IMR-90 (cell line): ENCODE measurements around the gene EXD2. TPM values are rescaled to one million over a fixed set of nuclear protein-coding genes. Genes with fewer than 3 reads are reported as not detected.

Experiments used
- ATAC-seq: fragments of 200-7000 bp; cut with Tn5 transposase; 2 replicates; pipeline ENCODE4 v1.9.1; 2020; ENCODE audit warnings: low read depth, mild to moderate bottlenecking, moderate library complexity
- BruUV-seq: library from RNA; stranded (reverse); fragments of 400-500 nt; replicated peaks from 2 replicates; lab custom pipeline; 2021; lab: Mats Ljungman, UMichigan
- CTCF ChIA-PET: fragments of 300-600 bp; formaldehyde crosslinking; extraction: SDS; loops from one replicate; lab custom pipeline; 2021; ENCODE audit warnings: antibody characterized with exemption; lab: Yijun Ruan, JAX
- POLR2A ChIA-PET: fragments of 300-600 bp; sonication (Branson Sonifier 250); formaldehyde crosslinking; loops from one replicate; lab custom pipeline; 2022; ENCODE audit warnings: antibody characterized with exemption; ENCODE audit not compliant: unreplicated experiment; lab: Charles Lee
- DNase-seq: peaks from one replicate; pipeline ENCODE4 v3.0.0; 2013
- H2AFZ ChIP-seq: replicated peaks from 2 replicates; pipeline ENCODE3; 2013; ENCODE audit warnings: low read length, mild to moderate bottlenecking; ENCODE audit not compliant: poor library complexity
- H2AK5ac ChIP-seq: 2 replicates; pipeline ENCODE4 v1.6.1; 2013; ENCODE audit warnings: low read depth, low read length, inconsistent platforms
- H2AK9ac ChIP-seq: replicated peaks from 2 replicates; pipeline ENCODE3; 2013; ENCODE audit warnings: mild to moderate bottlenecking, low read depth, low read length, moderate library complexity; ENCODE audit not compliant: poor library complexity
- H2BK120ac ChIP-seq: 2 replicates; pipeline ENCODE4 v1.6.1; 2013; ENCODE audit warnings: low read depth, low read length, inconsistent platforms
- H2BK15ac ChIP-seq: 3 replicates; pipeline ENCODE4 v1.6.1; 2013; ENCODE audit warnings: low read depth, low read length, inconsistent platforms
- H2BK20ac ChIP-seq: 2 replicates; pipeline ENCODE4 v1.6.1; 2013; ENCODE audit warnings: low read depth, mild to moderate bottlenecking, inconsistent platforms, low read length, moderate library complexity
- H2BK5ac ChIP-seq: 2 replicates; pipeline ENCODE4 v1.6.1; 2013; ENCODE audit warnings: mild to moderate bottlenecking, low read depth, low read length, inconsistent platforms; ENCODE audit not compliant: poor library complexity, severe bottlenecking
- H3K14ac ChIP-seq: replicated peaks from 2 replicates; pipeline ENCODE4 v1.6.1; 2013; ENCODE audit warnings: low read depth, low read length, inconsistent platforms
- H3K18ac ChIP-seq: 2 replicates; pipeline ENCODE4 v1.6.1; 2013; ENCODE audit warnings: low read depth, low read length, control low read depth
- H3K23ac ChIP-seq: 2 replicates; pipeline ENCODE4 v1.6.1; 2013; ENCODE audit warnings: low read depth, low read length, inconsistent platforms
- H3K27ac ChIP-seq: 2 replicates; pipeline ENCODE4 v1.5.1; 2013; ENCODE audit warnings: mild to moderate bottlenecking, control low read depth, low read length; ENCODE audit not compliant: insufficient read depth
- H3K27me3 ChIP-seq: 2 replicates; pipeline ENCODE4 v1.6.1; 2013; ENCODE audit warnings: low read length; ENCODE audit not compliant: control insufficient read depth, insufficient read depth
- H3K36me3 ChIP-seq: 2 replicates; pipeline ENCODE4 v1.6.1; 2013; ENCODE audit warnings: low read length, mixed read lengths; ENCODE audit not compliant: control insufficient read depth, insufficient read depth
- H3K4ac ChIP-seq: 2 replicates; pipeline ENCODE4 v1.6.1; 2013; ENCODE audit warnings: low read depth, low read length, inconsistent platforms
- H3K4me1 ChIP-seq: 2 replicates; pipeline ENCODE4 v1.6.1; 2013; ENCODE audit warnings: low read length, mixed read lengths; ENCODE audit not compliant: control insufficient read depth, insufficient read depth
- H3K4me2 ChIP-seq: 2 replicates; pipeline ENCODE4 v1.6.1; 2013; ENCODE audit warnings: low read depth, mild to moderate bottlenecking, control low read depth, low read length, moderate library complexity
- H3K4me3 ChIP-seq: 2 replicates; pipeline ENCODE4 v1.5.1; 2013; ENCODE audit warnings: low read depth, mild to moderate bottlenecking, control low read depth, low read length, moderate library complexity; ENCODE audit not compliant: insufficient read depth
- H3K56ac ChIP-seq: 2 replicates; pipeline ENCODE4 v1.6.1; 2013; ENCODE audit warnings: low read length, inconsistent platforms; ENCODE audit not compliant: insufficient read depth; ENCODE audit errors: extremely low read depth
- H3K79me1 ChIP-seq, 2 experiments: 2 replicates each; pipeline ENCODE4 v1.6.1; 2013; ENCODE audit warnings: low read length in 2 of 2, inconsistent platforms in 1 of 2, low read depth in 1 of 2
- H3K9ac ChIP-seq: 2 replicates; pipeline ENCODE4 v1.6.1; 2013; ENCODE audit warnings: low read depth, low read length, control low read depth
- H3K9me1 ChIP-seq: 2 replicates; pipeline ENCODE4 v1.6.1; 2013; ENCODE audit warnings: low read length, inconsistent platforms; ENCODE audit not compliant: insufficient read depth
- H3K9me3 ChIP-seq: 2 replicates; pipeline ENCODE4 v1.6.1; 2013; ENCODE audit warnings: low read length; ENCODE audit not compliant: control insufficient read depth, insufficient read depth
- H4K20me1 ChIP-seq: 2 replicates; pipeline ENCODE4 v1.6.1; 2013; ENCODE audit warnings: low read length, inconsistent platforms; ENCODE audit not compliant: insufficient read depth
- H4K5ac ChIP-seq: 2 replicates; pipeline ENCODE4 v1.6.1; 2013; ENCODE audit warnings: mild to moderate bottlenecking, low read depth, low read length, control low read depth
- H4K8ac ChIP-seq, 2 experiments: 2 replicates each; pipeline ENCODE4 v1.6.1; 2013; ENCODE audit warnings: low read depth in 2 of 2, low read length in 2 of 2, control low read depth in 1 of 2, inconsistent platforms in 1 of 2
- H4K91ac ChIP-seq: 2 replicates; pipeline ENCODE4 v1.6.1; 2013; ENCODE audit warnings: low read depth, low read length, inconsistent platforms; ENCODE audit not compliant: insufficient read depth
- WGBS, 2 experiments: methylation state at CpG; one replicate each; pipeline versions ENCODE4 v1.1.5 to v1.1.7; 2013; ENCODE audit warnings: missing lambda C conversion rate in 2 of 2; ENCODE audit not compliant: insufficient read length in 1 of 2; ENCODE audit errors: extremely low coverage in 2 of 2; 5-methylcytosine and 5-hydroxymethylcytosine counted together
- dilution Hi-C: fragments of 300-500 bp; cut with HindIII; formaldehyde crosslinking; loops from one replicate; pipeline ENCODE4 v1.14.3; 2018; ENCODE audit warnings: low sequenced_read_pairs; ENCODE audit not compliant: unreplicated experiment
- in situ Hi-C: fragments of 300-500 bp; cut with MboI; formaldehyde crosslinking; loops from 3 replicates; pipeline ENCODE4 v1.14.3; 2019; ENCODE audit warnings: low sequenced_read_pairs, inconsistent platforms, mixed read lengths
- intact Hi-C: fragments of 100-400 bp; cut with micrococcal nuclease; formaldehyde crosslinking; loops from 2 replicates; pipeline ENCODE4 v1.10.0; 2022
- polyA plus RNA-seq, 3 experiments: library from polyadenylated mRNA; depleted of rRNA; stranded (reverse); fragments of >200 nt; gene quantifications; 2 replicates each; pipeline ENCODE4 v1.2.3, GENCODE V29; 2012; ENCODE audit warnings: low replicate concordance in 1 of 3
- total RNA-seq: library from RNA; depleted of rRNA; stranded (reverse); fragments of >200 nt; gene quantifications from 2 replicates; pipeline ENCODE4 v1.2.3, GENCODE V29; 2012
- TF ChIP-seq, protein P1 (sequence below): fragments of 150-350 bp; IDR thresholded peaks from 2 replicates; pipeline ENCODE4 v1.6.1; 2017; ENCODE audit warnings: mild to moderate bottlenecking, antibody characterized with exemption, low read length, low read depth

The EXD2 gene
- total and polyA plus RNA-seq, 2 of the 4 experiments (the other 2 are of a cell fraction), result 11.0 to 13.3 TPM

DNA sequence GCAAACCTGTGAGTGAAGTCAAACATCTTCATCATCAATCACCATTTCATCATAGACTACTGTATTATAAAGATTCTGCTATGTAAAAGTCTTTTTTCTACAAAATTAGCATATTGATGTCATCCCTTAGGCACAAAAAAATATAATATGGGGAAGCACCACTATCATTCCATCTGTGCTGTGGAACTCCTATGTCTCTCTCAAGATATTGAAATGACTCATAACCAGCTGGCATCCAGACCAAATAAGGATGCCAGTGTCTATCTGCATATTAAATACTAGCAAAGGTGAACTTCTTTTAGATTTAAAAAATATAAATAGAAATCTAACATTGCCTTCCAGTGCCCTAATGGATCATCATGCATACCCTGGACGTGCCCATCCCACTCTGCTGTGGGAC, 20.5 kb upstream of the EXD2 start:
- Histone ChIP-seq H4K5ac (no peak overlapping the region), H2AK9ac (no peak overlapping the region), H3K79me1 (no peaks in the 10 kb centered on the region), H3K56ac (no peak overlapping the region), H2AFZ (no peak overlapping the region), H3K9me3 (no peaks in the 10 kb centered on the region; the same call in 1 of the 2 replicates), H2AK5ac (no peak overlapping the region), H3K9me1 (no peaks in the 10 kb centered on the region), H3K27me3 (peaks cover 6% of the 10 kb centered on the region), H4K91ac (no peak overlapping the region), H3K4me1 (no peaks in the 10 kb centered on the region), H3K23ac (no peak overlapping the region), H4K8ac (no peak overlapping the region), H2BK5ac (no peak overlapping the region), H3K4me2 (no peak overlapping the region), H3K9ac (no peak overlapping the region), H3K18ac (no peak overlapping the region), H4K20me1 (no peaks in the 10 kb centered on the region), H2BK120ac (no peak overlapping the region), H3K4me3 (no peak overlapping the region), H3K4ac (no peak overlapping the region), H3K27ac (no peak overlapping the region), H2BK20ac (no peak overlapping the region), H3K14ac (no peak overlapping the region), H3K36me3 (no peaks in the 10 kb centered on the region), H2BK15ac (no peak overlapping the region)
- dilution Hi-C loops, result no loop called here
- peak; percentile 17 for DNase-seq
- intact Hi-C loops, result no loop called here
- BruUV-seq, result no TSS peak
- ChIA-PET POLR2A (no interaction called here), CTCF (no interaction called here)
- no peak for ATAC-seq
- WGBS, 2 experiments, result no CpG with 5 or more reads among the region's 1 CpG
- in situ Hi-C loops, result no loop called here
- TF ChIP-seq, protein P1, sequence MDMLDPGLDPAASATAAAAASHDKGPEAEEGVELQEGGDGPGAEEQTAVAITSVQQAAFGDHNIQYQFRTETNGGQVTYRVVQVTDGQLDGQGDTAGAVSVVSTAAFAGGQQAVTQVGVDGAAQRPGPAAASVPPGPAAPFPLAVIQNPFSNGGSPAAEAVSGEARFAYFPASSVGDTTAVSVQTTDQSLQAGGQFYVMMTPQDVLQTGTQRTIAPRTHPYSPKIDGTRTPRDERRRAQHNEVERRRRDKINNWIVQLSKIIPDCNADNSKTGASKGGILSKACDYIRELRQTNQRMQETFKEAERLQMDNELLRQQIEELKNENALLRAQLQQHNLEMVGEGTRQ, result no peak
